ENCODE data around the gene MYOM1. TPM values are rescaled to one million over a fixed set of nuclear protein-coding genes. Genes with fewer than 3 reads are reported as not detected.

MYOM1 gene
- total RNA-seq, 1 donor from 2014 or later: 1.2 TPM

DNA sequence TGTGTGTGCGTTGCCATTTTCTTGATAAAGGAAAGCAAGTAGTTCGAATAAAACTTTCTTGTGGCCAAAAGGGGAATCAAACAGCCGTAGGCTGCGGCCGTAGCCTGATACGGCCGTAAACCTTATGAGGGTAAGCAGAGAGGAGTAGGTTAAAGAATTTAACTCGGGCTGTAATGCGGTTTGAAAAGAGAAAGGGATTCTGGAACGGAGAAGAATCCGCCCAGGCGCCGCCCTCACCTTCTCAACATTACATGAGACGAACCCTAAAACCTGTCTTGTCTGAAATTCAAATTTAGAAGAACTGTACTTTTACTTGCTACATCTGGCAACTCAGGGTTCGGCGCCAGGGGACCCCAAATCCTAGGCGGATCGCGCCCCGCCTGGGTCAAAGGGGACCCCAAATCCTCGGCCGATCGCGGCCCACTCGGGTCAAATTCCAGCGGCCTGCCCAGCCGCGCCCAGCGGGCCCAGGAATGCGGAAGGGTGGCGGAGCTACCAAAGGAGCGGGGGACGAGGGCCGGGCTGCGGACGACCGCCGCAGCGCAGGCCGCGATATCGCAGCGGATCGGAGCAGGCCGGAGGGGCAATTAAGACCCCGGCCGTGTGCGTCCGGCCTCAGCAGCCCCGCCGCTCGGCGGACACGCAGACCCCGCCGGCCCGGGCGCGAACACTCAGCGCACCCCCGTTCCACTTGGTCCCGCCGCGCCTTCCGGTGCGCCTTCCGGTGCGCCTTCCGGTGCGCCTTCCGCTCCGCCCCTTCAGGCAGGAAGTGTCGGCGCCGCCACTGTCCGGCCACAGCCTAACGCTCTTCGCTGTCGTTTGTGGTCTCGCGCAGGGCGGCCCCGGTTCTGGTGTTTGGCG, 41.8 kb upstream of the MYOM1 start, which contains the start of gene MYL12B:
MYL12B (plus strand) TSS at position 761 of the 861 bp plus-strand sequence. CDS start 10,766 bp downstream, outside the sequence.
- H3K36me3 ChIP-seq: peaks cover 0 to 19% of the 10 kb centered on the region in 2 donors
- H3K4me1 ChIP-seq: peaks cover 49% of the 10 kb centered on the region
- intact Hi-C loops (cut with DNase I): no loop called here
- H3K27ac ChIP-seq: peak within 1 kb of the TSS; percentile 90
- H3K4me3 ChIP-seq: peak within 1 kb of the TSS; percentile 57 to 86
- no peak for DNase-seq (ENCODE audit: extremely low spot score in 2 of 2)
- TF ChIP-seq, protein P1, sequence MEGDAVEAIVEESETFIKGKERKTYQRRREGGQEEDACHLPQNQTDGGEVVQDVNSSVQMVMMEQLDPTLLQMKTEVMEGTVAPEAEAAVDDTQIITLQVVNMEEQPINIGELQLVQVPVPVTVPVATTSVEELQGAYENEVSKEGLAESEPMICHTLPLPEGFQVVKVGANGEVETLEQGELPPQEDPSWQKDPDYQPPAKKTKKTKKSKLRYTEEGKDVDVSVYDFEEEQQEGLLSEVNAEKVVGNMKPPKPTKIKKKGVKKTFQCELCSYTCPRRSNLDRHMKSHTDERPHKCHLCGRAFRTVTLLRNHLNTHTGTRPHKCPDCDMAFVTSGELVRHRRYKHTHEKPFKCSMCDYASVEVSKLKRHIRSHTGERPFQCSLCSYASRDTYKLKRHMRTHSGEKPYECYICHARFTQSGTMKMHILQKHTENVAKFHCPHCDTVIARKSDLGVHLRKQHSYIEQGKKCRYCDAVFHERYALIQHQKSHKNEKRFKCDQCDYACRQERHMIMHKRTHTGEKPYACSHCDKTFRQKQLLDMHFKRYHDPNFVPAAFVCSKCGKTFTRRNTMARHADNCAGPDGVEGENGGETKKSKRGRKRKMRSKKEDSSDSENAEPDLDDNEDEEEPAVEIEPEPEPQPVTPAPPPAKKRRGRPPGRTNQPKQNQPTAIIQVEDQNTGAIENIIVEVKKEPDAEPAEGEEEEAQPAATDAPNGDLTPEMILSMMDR (IDR thresholded peaks at IDR 0.05): peak in 1 of 3 experiments; percentile 22
- TF ChIP-seq POLR2A (IDR thresholded peaks at IDR 0.05) (peak in 1 of 2 donors; percentile 61), POLR2AphosphoS5 (IDR thresholded peaks at IDR 0.05; ENCODE audit: insufficient read depth in 1 of 2, low read depth in 1 of 2) (peak; percentile 50 to 95)
- no peaks in the 10 kb centered on the region for H3K27me3 ChIP-seq
- H3K9me3 ChIP-seq: no peaks in the 10 kb centered on the region

DNA sequence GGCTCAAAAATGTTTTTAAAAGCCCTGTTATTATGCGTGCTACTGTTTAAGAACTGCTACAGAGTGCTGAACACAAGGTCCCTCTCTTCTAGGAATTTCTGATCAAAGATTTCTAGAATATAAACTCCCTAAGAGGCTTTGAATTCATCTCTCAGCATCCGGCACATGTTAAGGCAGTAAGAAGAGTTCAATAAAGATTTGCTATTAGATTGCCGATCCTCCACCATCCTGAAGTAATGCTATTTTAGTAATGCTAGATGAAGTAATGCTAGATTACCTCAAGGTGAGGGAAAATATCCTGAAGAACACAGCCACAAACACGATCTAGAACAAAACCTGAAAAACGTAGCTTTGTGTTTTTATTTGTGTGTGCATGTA, 41.2 kb upstream of the MYOM1 start:
- Histone ChIP-seq H3K36me3 (peaks cover 0 to 25% of the 10 kb centered on the region in 2 donors), H3K4me1 (peaks cover 43% of the 10 kb centered on the region), H3K4me3 (peak overlapping the region; percentile 57 to 86), H3K27ac (peak overlapping the region; percentile 90), H3K27me3 (no peaks in the 10 kb centered on the region), H3K9me3 (no peaks in the 10 kb centered on the region)
- TF ChIP-seq POLR2A (IDR thresholded peaks at IDR 0.05) (no peak), POLR2AphosphoS5 (IDR thresholded peaks at IDR 0.05; ENCODE audit: insufficient read depth in 1 of 2, low read depth in 1 of 2) (no peak)
- TF ChIP-seq, protein P1 (IDR thresholded peaks at IDR 0.05): peak in 1 of 3 experiments; percentile 5
- DNase-seq (ENCODE audit: extremely low spot score in 2 of 2): no peak
- intact Hi-C loops (cut with DNase I): no loop called here

DNA sequence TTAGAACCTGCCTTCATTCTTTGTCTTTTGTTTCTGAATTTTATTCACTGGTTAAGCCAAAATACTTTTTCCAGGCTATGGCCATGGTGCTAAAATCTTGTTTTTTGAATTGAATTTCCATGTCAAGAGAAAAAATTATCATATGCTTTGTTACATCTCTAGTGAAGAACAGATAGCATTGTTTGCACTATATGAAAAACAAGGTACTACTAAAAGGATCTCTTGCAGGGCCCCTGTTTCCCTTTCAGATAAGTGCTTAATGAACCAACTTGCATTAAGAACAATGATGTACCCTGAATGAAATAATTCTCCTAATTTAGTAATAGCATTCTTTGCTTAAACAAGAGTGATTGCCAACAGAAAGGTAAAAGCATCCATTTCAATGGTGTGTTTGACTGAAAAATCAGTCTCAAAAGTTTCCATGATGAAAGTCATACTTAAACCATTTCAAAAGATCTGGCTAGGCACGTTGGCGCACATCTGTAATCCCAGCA, 37.9 kb upstream of the MYOM1 start:
- Histone ChIP-seq H3K36me3 (peaks cover 5 to 54% of the 10 kb centered on the region in 2 donors), H3K27me3 (no peaks in the 10 kb centered on the region), H3K27ac (no peak overlapping the region), H3K9me3 (no peaks in the 10 kb centered on the region), H3K4me3 (no peak overlapping the region), H3K4me1 (peaks cover 13% of the 10 kb centered on the region)
- intact Hi-C loops (cut with DNase I): no loop called here
- TF ChIP-seq POLR2A (IDR thresholded peaks at IDR 0.05): no peak
- no peak for TF ChIP-seq POLR2AphosphoS5 (IDR thresholded peaks at IDR 0.05; ENCODE audit: insufficient read depth in 1 of 2, low read depth in 1 of 2)
- TF ChIP-seq, protein P1 (IDR thresholded peaks at IDR 0.05): no peak
- no peak for DNase-seq (ENCODE audit: extremely low spot score in 2 of 2)

DNA sequence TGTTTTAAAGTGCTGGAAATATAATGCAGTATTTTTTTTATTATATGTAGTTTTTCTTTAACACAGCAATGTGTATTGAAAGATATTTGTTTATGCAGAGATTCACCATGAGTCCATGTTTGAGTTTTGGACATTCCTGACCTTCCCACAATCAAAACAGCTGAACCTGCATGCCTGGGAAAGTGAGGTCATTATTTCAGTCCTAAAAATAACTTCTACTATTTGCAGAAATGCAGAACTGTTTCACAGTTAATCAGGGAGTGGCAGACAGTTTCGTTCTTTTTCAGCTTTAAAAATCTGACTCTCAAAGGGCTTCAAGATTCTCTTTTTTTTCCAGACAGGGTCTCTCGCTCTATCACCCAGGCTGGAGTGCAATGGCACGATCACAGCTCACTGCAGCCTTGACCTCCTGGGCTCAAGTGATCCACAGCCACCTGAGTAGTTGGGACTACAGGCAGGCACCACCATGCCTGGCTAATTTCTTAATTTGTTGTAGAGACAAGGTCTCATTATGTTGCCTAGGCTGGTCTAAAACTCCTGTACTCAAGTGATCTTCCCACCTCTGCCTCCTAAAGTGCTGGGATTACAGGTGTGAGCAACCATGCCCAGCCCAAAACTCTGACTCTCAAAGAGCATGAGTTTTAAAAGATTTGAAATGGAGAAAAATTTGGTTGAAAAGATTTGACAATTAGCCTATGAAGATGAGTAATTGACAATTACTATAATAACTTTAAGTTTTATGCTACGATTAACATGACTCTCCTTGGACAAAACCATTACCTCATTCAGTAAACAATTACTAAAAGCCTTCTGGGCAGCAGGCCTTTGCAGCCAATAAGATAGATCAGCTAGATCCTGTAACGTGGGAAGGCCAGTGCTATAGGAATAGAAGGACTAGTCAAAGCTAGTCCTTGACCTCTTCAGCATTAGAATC, 37.2 kb upstream of the MYOM1 start:
- H3K4me3 ChIP-seq: no peak overlapping the region
- no peak for DNase-seq (ENCODE audit: extremely low spot score in 2 of 2)
- H3K9me3 ChIP-seq: no peaks in the 10 kb centered on the region
- TF ChIP-seq, protein P1 (IDR thresholded peaks at IDR 0.05): no peak
- TF ChIP-seq POLR2AphosphoS5 (IDR thresholded peaks at IDR 0.05; ENCODE audit: insufficient read depth in 1 of 2, low read depth in 1 of 2): no peak
- no peak for TF ChIP-seq POLR2A (IDR thresholded peaks at IDR 0.05)
- no peaks in the 10 kb centered on the region for H3K27me3 ChIP-seq
- no peak overlapping the region for H3K27ac ChIP-seq
- H3K4me1 ChIP-seq: peaks cover 14% of the 10 kb centered on the region
- H3K36me3 ChIP-seq: peaks cover 5 to 54% of the 10 kb centered on the region in 2 donors
- intact Hi-C loops (cut with DNase I): no loop called here
